ENCODE results near the gene PHLDB3. TPM values are rescaled to one million over a fixed set of nuclear protein-coding genes. Genes with fewer than 3 reads are reported as not detected.

Gene PHLDB3
- total RNA-seq, 1 experiment from 2014 or later, result 29.0 TPM

- Histone ChIP-seq H3K27ac (ENCODE audit: low read length) (no peak overlapping the region), H3K9me2 (replicated peaks; ENCODE audit: low read length) (no peaks in the 10 kb centered on the region), H3F3A (ENCODE audit: low read length, unreplicated experiment) (no peaks in the 10 kb centered on the region), H3K27me3 (ENCODE audit: low read length) (no peaks in the 10 kb centered on the region), H3K79me2 (ENCODE audit: low read length) (no peaks in the 10 kb centered on the region), H3K4me3 (ENCODE audit: low read length) (peak overlapping the region; percentile 25; the same call in 1 of the 2 replicates), H3K9me3 (ENCODE audit: low read length) (no peaks in the 10 kb centered on the region), H4K20me1 (ENCODE audit: low read length) (no peaks in the 10 kb centered on the region), H2AFZ (ENCODE audit: low read length) (peak overlapping the region; percentile 60; the same call in 1 of the 2 replicates), H3K36me3 (ENCODE audit: low read depth, low read length) (no peaks in the 10 kb centered on the region), H3K9ac (ENCODE audit: low read length) (no peak overlapping the region), H3K4me1 (ENCODE audit: insufficient read depth, low read length) (peaks cover 25% of the 10 kb centered on the region), H3K4me2 (ENCODE audit: low read length) (peak overlapping the region; percentile 65)
- ChIA-PET CTCF (interaction anchor here (0.7 to 0.9 kb wide), 2 partner anchors 13 to 94 kb away, joined by 3 read pairs; no protein-coding TSS in a partner anchor), POLR2A (ENCODE audit: unreplicated experiment) (no interaction called here)
- BruUV-seq (replicated peaks), result no TSS peak
- ATAC-seq, result peak; percentile 48
- DNase-seq, result peak; percentile 49
- TF ChIP-seq EZH2phosphoT487 (IDR thresholded peaks at IDR 0.05; ENCODE audit: borderline replicate concordance, low read length) (no peak), EZH2 (IDR thresholded peaks at IDR 0.05; ENCODE audit: low read length, unreplicated experiment) (no peak), CTCF (conservative IDR thresholded peaks at IDR 0.05; ENCODE audit: low read depth, low read length) (peak; percentile 63)
- intact Hi-C loops (cut with micrococcal nuclease), result loop anchor here (5.0 kb wide), 2 partner anchors 83 to 108 kb away; no protein-coding TSS in a partner anchor
These were observed 78.8 kb downstream of the PHLDB3 start for GRCh38 chr19:43425567-43426392.

Other genes starting within 250 kb of the PHLDB3 start
- not detected in 2 replicates for gene PSG9, start 235.2 kb downstream of the PHLDB3 start, total RNA-seq (2014; rRNA removed)
- gene CD177, start 151.1 kb downstream of the PHLDB3 start, total RNA-seq (2014; rRNA removed), result 0.23 and 0.55 TPM in 2 replicates
- not detected in 2 replicates for gene TEX101, start 89.9 kb downstream of the PHLDB3 start, total RNA-seq (2014; rRNA removed)
- gene LYPD3, start 39.1 kb downstream of the PHLDB3 start, total RNA-seq (2014; rRNA removed), result 16.4 and 16.8 TPM in 2 replicates
- 34.2 and 44.9 TPM in 2 replicates for gene ETHE1, start 22.5 kb upstream of the PHLDB3 start, total RNA-seq (2014; rRNA removed)
- 0.98 TPM in 1 of 2 replicates, not detected in the other for gene ZNF575, start 28.4 kb upstream of the PHLDB3 start, total RNA-seq (2014; rRNA removed)
- gene XRCC1, start 70.8 kb upstream of the PHLDB3 start, total RNA-seq (2014; rRNA removed), result 23.4 and 43.1 TPM in 2 replicates
- gene PINLYP, start 71.1 kb upstream of the PHLDB3 start, total RNA-seq (2014; rRNA removed), result 0.18 TPM in 1 of 2 replicates, not detected in the other
- gene IRGQ, start 91.4 kb upstream of the PHLDB3 start, total RNA-seq (2014; rRNA removed), result 12.5 and 12.9 TPM in 2 replicates
- 10.9 and 14.7 TPM in 2 replicates for gene ZNF576, start 91.8 kb upstream of the PHLDB3 start, total RNA-seq (2014; rRNA removed)
- gene SRRM5, start 107.3 kb upstream of the PHLDB3 start, total RNA-seq (2014; rRNA removed), result 0.11 and 0.12 TPM in 2 replicates
- 46.8 and 54.0 TPM in 2 replicates for gene ZNF428, start 114.9 kb upstream of the PHLDB3 start, total RNA-seq (2014; rRNA removed)
- gene CADM4, start 135.1 kb upstream of the PHLDB3 start, total RNA-seq (2014; rRNA removed), result 13.7 and 15.0 TPM in 2 replicates
- 208 and 241 TPM in 2 replicates for gene PLAUR, start 165.4 kb upstream of the PHLDB3 start, total RNA-seq (2014; rRNA removed)
- gene IRGC, start 211.3 kb upstream of the PHLDB3 start, total RNA-seq (2014; rRNA removed), result not detected in 2 replicates

Measured in PC-3 (cell line).